Measurements from ENCODE around the gene VMO1. TPM values are rescaled to one million over a fixed set of nuclear protein-coding genes. Genes with fewer than 3 reads are reported as not detected.

VMO1 gene
- 1 to 10 TPM; 1.7 to 1.8 TPM for total RNA-seq
- 1 to 10 TPM; 5.9 to 9.1 TPM for polyA plus RNA-seq

- H3K27me3 ChIP-seq (ENCODE audit: control insufficient read depth in 4 of 4, insufficient read depth in 4 of 4, low read length in 3 of 4) = no peaks in the 10 kb centered on the region
- H3K27ac ChIP-seq (ENCODE audit: low read depth in 1 of 2, low read length in 2 of 2) = peak within 1 kb of the TSS; percentile 60 to 76
- no peak for DNase-seq (ENCODE audit: low spot score)
- H3K36me3 ChIP-seq (ENCODE audit: control insufficient read depth in 4 of 4, insufficient read depth in 3 of 4, low read depth in 1 of 4, low read length in 3 of 4) = peaks cover 0 to 3% (median under 1%) of the 10 kb centered on the region in 4 donors
- TF ChIP-seq RAD21 (IDR thresholded peaks at IDR 0.05) (peak in 1 of 2 donors; percentile 11), CTCF (IDR thresholded peaks at IDR 0.05; ENCODE audit: low read depth, low read length, missing input control) (no peak), RXRA (IDR thresholded peaks at IDR 0.05) (no peak), NR2F2 (IDR thresholded peaks at IDR 0.05) (peak; percentile 36)
- H3K9ac ChIP-seq (ENCODE audit: low read depth in 1 of 2, low read length in 2 of 2) = peak within 1 kb of the TSS in 1 of 2 donors; percentile 27
- no peaks in the 10 kb centered on the region for H3K9me3 ChIP-seq (ENCODE audit: control insufficient read depth in 4 of 4, low read length in 3 of 4)
- no peak within 1 kb of the TSS for H3K4me3 ChIP-seq (ENCODE audit: low read depth in 1 of 3, low read length in 3 of 3)
- WGBS = 56% methylated on average over 24 of the region's 24 CpGs
- peaks cover 3 to 37% (median 22%) of the 10 kb centered on the region in 4 donors for H3K4me1 ChIP-seq (ENCODE audit: control insufficient read depth in 4 of 4, insufficient read depth in 4 of 4, low read length in 3 of 4)
Measured at GRCh38 chr17:4786106-4786511, at the start of gene VMO1. Gene VMO1 (minus strand): TSS chr17:4786364. CDS start chr17:4786352, 12 bp downstream.

- Histone ChIP-seq H3K9me3 (ENCODE audit: control insufficient read depth in 4 of 4, low read length in 3 of 4) (no peaks in the 10 kb centered on the region), H3K27me3 (ENCODE audit: control insufficient read depth in 4 of 4, insufficient read depth in 4 of 4, low read length in 3 of 4) (no peaks in the 10 kb centered on the region), H3K9ac (ENCODE audit: low read depth in 1 of 2, low read length in 2 of 2) (peak overlapping the region in 1 of 2 donors; percentile 27), H3K4me1 (ENCODE audit: control insufficient read depth in 4 of 4, insufficient read depth in 4 of 4, low read length in 3 of 4) (peaks cover 12 to 35% (median 27%) of the 10 kb centered on the region in 4 donors), H3K36me3 (ENCODE audit: control insufficient read depth in 4 of 4, insufficient read depth in 3 of 4, low read depth in 1 of 4, low read length in 3 of 4) (no peaks in the 10 kb centered on the region), H3K4me3 (ENCODE audit: low read depth in 1 of 3, low read length in 3 of 3) (peak overlapping the region; percentile 8 to 96 (median 77)), H3K27ac (ENCODE audit: low read depth in 1 of 2, low read length in 2 of 2) (peak overlapping the region; percentile 86 to 90)
- DNase-seq (ENCODE audit: low spot score) = no peak
- TF ChIP-seq HNF4G (IDR thresholded peaks at IDR 0.05) = no peak
- no peak for TF ChIP-seq TAF1 (conservative IDR thresholded peaks at IDR 0.05)
- TF ChIP-seq SP1 (IDR thresholded peaks at IDR 0.05) = no peak
- TF ChIP-seq FOXA1 (IDR thresholded peaks at IDR 0.05) = no peak
- no peak for TF ChIP-seq REST (IDR thresholded peaks at IDR 0.05)
- TF ChIP-seq HNF4A (conservative IDR thresholded peaks at IDR 0.05) = no peak
- no peak for TF ChIP-seq FOXA2 (IDR thresholded peaks at IDR 0.05)
- no peak for TF ChIP-seq CTCF (IDR thresholded peaks at IDR 0.05; ENCODE audit: low read depth, low read length, missing input control)
- TF ChIP-seq JUND (IDR thresholded peaks at IDR 0.05) = no peak
- no peak for TF ChIP-seq GABPA (IDR thresholded peaks at IDR 0.05 in 1 of 2, conservative IDR thresholded peaks at IDR 0.05 in 1 of 2)
- no peak for TF ChIP-seq RAD21 (IDR thresholded peaks at IDR 0.05)
- no peak for TF ChIP-seq ZBTB33 (IDR thresholded peaks at IDR 0.05)
- TF ChIP-seq EGR1 (IDR thresholded peaks at IDR 0.05; ENCODE audit: low read depth in 2 of 2) = no peak
- no peak for TF ChIP-seq NR2F2 (IDR thresholded peaks at IDR 0.05)
- TF ChIP-seq YY1 (IDR thresholded peaks at IDR 0.05) = no peak
- no peak for TF ChIP-seq ATF3 (IDR thresholded peaks at IDR 0.05)
- TF ChIP-seq RXRA (IDR thresholded peaks at IDR 0.05) = no peak
- WGBS = 35% methylated on average over 4 of the region's 4 CpGs
Measured at GRCh38 chr17:4834681-4835020, 48.5 kb upstream of the VMO1 start.

Data from liver (tissue), 9 donors.